SK-N-SH (cell line): ENCODE measurements around the gene LYRM2.

Experiments
- FOXJ3 ChIP-seq: sonication (generic); formaldehyde crosslinking; IDR thresholded peaks from 2 replicates; pipeline ENCODE4 v1.5.1; 2020; ENCODE audit warnings: mild to moderate bottlenecking, missing genetic modification reagents
- JUND ChIP-seq: IDR thresholded peaks from 2 replicates; pipeline ENCODE4 v1.4.0; 2012
- MEF2A ChIP-seq: IDR thresholded peaks from 2 replicates; pipeline ENCODE4 v1.4.0; 2012; ENCODE audit warnings: low read depth, borderline replicate concordance
- MXI1 ChIP-seq: IDR thresholded peaks from 2 replicates; pipeline ENCODE4 v1.6.1; 2012; ENCODE audit warnings: mild to moderate bottlenecking, low read depth, low read length, improper control_type of control experiment
- TF ChIP-seq, protein P1 (sequence below): fragments of 200-600 bp; sonication (generic); IDR thresholded peaks from 2 replicates; pipeline ENCODE4 v1.6.1; 2017; ENCODE audit warnings: antibody characterized with exemption, mild to moderate bottlenecking, moderate library complexity

GRCh38 chr6:89584539-89584938, 54.0 kb downstream of the LYRM2 start:
- TF ChIP-seq MEF2A (no peak), MXI1 (no peak), JUND (no peak), FOXJ3 (CRISPR knock-in tag) (no peak)
- TF ChIP-seq, protein P1, sequence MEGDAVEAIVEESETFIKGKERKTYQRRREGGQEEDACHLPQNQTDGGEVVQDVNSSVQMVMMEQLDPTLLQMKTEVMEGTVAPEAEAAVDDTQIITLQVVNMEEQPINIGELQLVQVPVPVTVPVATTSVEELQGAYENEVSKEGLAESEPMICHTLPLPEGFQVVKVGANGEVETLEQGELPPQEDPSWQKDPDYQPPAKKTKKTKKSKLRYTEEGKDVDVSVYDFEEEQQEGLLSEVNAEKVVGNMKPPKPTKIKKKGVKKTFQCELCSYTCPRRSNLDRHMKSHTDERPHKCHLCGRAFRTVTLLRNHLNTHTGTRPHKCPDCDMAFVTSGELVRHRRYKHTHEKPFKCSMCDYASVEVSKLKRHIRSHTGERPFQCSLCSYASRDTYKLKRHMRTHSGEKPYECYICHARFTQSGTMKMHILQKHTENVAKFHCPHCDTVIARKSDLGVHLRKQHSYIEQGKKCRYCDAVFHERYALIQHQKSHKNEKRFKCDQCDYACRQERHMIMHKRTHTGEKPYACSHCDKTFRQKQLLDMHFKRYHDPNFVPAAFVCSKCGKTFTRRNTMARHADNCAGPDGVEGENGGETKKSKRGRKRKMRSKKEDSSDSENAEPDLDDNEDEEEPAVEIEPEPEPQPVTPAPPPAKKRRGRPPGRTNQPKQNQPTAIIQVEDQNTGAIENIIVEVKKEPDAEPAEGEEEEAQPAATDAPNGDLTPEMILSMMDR, result no peak
